Vagina (tissue), 2 donors: ENCODE results near the gene MAP3K9.

Experiments used
- CTCF ChIP-seq, 3 experiments: fragments of 450-650 bp in 2 of 3; fragments of 200-600 bp in 1 of 3; sonication (generic) in 1 of 3; IDR thresholded peaks; one replicate each; pipeline ENCODE4 v1.5.1; 2017 to 2019; ENCODE audit warnings: antibody characterized with exemption in 3 of 3, mild to moderate bottlenecking in 2 of 3, moderate library complexity in 2 of 3
- POLR2A ChIP-seq, 2 donors: fragments of 450-650 bp; IDR thresholded peaks; one replicate each; pipeline ENCODE4 v1.6.1; 2017; ENCODE audit warnings: antibody characterized with exemption in 2 of 2, mild to moderate bottlenecking in 2 of 2, moderate library complexity in 2 of 2

DNA sequence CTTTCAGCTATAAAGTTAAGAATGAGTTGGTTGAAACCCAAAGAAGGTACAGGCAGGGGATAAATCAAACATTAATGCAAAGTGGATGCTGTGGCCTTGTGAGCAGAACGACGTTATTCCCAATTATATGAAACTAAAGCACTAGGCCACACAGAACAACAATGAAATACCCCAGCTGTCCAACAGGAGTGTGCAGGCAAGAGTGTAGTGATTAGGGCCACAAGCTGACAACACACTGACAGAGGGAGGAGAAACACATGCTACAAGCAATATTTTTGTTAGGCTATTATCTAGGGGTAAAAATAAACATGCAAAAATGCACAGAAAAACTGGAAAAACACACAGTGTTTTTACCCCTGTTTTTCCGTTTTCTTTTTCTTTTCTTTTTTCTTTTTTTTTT, 15.0 kb downstream of the MAP3K9 start:
- no peak for TF ChIP-seq CTCF (IDR thresholded peaks at IDR 0.05)
- TF ChIP-seq POLR2A (IDR thresholded peaks at IDR 0.05): no peak
